ENCODE data around the gene AKR1C1. TPM values are rescaled to one million over a fixed set of nuclear protein-coding genes. Genes with fewer than 3 reads are reported as not detected.
"Not testable (repeated sequence)": the region's sequence is repeated elsewhere in the genome, so short reads cannot be mapped to it uniquely, and the experiment has no call there.

Gene AKR1C1
- total RNA-seq, 1 experiment from 2014 or later = 10.2 TPM

DNA sequence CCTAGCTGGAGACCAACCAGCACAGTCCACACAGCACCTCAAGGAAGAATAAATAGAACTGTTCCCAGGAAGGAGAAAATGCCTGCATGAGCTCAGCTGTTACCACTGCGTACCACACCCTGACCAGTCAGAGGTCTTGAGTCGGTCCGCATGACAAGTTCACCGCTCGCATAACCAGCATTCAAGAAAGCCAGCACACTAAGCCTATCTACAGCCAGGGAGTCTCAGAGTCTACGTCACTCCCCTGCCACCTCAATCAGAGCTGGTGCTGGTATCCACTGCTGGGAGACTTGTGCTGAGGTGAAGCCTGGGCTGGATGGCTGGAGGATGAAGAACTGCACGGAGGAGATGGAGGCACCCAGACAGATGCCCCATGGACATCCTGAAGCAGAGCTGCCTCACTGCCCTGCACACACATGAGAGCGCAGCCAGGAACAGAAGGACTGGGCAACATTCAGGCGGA, 19.6 kb downstream of the AKR1C1 start:
- H3K36me3 Mint-ChIP-seq (ENCODE audit: insufficient read depth, unreplicated experiment) = peaks cover 3% of the 10 kb centered on the region
- TF ChIP-seq, protein P1, sequence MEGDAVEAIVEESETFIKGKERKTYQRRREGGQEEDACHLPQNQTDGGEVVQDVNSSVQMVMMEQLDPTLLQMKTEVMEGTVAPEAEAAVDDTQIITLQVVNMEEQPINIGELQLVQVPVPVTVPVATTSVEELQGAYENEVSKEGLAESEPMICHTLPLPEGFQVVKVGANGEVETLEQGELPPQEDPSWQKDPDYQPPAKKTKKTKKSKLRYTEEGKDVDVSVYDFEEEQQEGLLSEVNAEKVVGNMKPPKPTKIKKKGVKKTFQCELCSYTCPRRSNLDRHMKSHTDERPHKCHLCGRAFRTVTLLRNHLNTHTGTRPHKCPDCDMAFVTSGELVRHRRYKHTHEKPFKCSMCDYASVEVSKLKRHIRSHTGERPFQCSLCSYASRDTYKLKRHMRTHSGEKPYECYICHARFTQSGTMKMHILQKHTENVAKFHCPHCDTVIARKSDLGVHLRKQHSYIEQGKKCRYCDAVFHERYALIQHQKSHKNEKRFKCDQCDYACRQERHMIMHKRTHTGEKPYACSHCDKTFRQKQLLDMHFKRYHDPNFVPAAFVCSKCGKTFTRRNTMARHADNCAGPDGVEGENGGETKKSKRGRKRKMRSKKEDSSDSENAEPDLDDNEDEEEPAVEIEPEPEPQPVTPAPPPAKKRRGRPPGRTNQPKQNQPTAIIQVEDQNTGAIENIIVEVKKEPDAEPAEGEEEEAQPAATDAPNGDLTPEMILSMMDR (IDR thresholded peaks at IDR 0.05; ENCODE audit: unreplicated experiment) = no peak
- no peak for DNase-seq

DNA sequence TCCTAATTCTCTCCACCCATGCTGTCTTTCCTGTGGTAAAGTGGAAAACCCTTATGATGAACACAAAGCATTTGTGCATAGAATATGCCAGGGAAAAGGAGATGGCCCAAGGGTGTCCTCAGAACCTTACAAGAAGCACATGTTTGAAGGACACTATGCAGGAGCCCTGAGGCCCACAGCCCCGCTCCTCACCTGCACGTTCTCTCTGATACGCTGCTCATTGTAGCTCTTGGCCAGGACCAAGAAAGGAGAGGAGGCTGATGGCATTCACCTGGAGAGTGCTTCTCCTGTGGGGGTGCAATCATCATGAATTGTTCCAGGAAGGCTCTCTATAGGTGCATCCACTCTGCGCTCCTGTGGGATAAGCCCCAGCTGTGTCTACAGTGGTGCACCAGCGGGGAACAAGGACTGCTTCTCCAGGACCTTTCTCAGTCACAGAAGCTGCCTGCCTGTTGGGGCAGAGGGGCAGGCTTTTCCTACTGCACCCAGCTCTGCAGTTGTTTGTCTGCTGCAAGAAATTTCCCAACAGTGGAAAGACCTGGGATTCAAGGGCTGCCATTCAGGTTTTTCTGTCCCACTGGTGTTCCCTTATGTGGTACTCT, 20.5 kb downstream of the AKR1C1 start:
- Mint-ChIP-seq H3K4me3 (ENCODE audit: low read depth, unreplicated experiment) (no peak overlapping the region), H3K9me3 (ENCODE audit: low read depth, unreplicated experiment) (no peaks in the 10 kb centered on the region), H3K27ac (ENCODE audit: unreplicated experiment) (no peak overlapping the region), H3K27me3 (ENCODE audit: unreplicated experiment) (no peaks in the 10 kb centered on the region), H3K36me3 (ENCODE audit: insufficient read depth, unreplicated experiment) (peaks cover 3% of the 10 kb centered on the region), H3K4me1 (ENCODE audit: low read depth, unreplicated experiment) (peaks cover 24% of the 10 kb centered on the region)
- DNase-seq = no peak
- intact Hi-C loops (cut with micrococcal nuclease; ENCODE audit: unreplicated experiment) = no loop called here
- TF ChIP-seq, protein P1 (IDR thresholded peaks at IDR 0.05; ENCODE audit: unreplicated experiment) = no peak
- CTCF ChIA-PET = interaction anchor here (1.6 kb wide), 1 partner anchor 134 kb away, joined by 4 read pairs; no protein-coding TSS in a partner anchor
- no TSS peak for BruUV-seq (replicated peaks)

More for the DNA sequence above, 19.6 kb downstream of the AKR1C1 start:
- Mint-ChIP-seq H3K9me3 (ENCODE audit: low read depth, unreplicated experiment) (no peaks in the 10 kb centered on the region), H3K27me3 (ENCODE audit: unreplicated experiment) (no peaks in the 10 kb centered on the region), H3K4me3 (ENCODE audit: low read depth, unreplicated experiment) (no peak overlapping the region), H3K4me1 (ENCODE audit: low read depth, unreplicated experiment) (peaks cover 24% of the 10 kb centered on the region), H3K27ac (ENCODE audit: unreplicated experiment) (no peak overlapping the region)
- BruUV-seq (replicated peaks) = no TSS peak
- CTCF ChIA-PET = interaction anchor here (1.9 to 2.1 kb wide), 3 partner anchors 112 to 133 kb away, joined by 6 to 19 read pairs (median 8); partner anchors contain the start of gene AKR1C3
- intact Hi-C loops (cut with micrococcal nuclease; ENCODE audit: unreplicated experiment) = loop anchor here (1.0 kb wide), 1 partner anchor 133 kb away; no protein-coding TSS in a partner anchor

DNA sequence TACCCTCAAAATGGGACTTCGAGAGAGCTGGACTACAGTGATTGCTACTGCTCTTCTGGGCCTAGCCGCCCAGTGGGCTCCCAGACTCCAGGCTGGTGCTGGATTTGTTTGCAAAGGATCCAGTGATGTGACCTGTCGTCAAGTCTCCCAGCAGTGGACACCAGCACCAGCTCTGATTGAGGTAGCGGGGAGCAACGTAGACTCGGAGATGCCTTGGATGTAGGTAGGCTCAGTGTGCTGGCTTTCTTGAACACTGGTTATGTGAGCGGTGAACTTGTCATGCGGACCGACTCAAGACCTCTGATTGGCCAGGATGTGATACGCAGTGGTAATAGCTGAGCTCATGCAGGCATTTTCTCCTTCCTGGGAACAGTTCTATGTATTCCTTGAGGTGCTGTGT, 21.0 kb downstream of the AKR1C1 start:
- Mint-ChIP-seq H3K4me1 (ENCODE audit: low read depth, unreplicated experiment) (peaks cover 24% of the 10 kb centered on the region), H3K27ac (ENCODE audit: unreplicated experiment) (no peak overlapping the region), H3K36me3 (ENCODE audit: insufficient read depth, unreplicated experiment) (peaks cover 3% of the 10 kb centered on the region), H3K4me3 (ENCODE audit: low read depth, unreplicated experiment) (no peak overlapping the region), H3K9me3 (ENCODE audit: low read depth, unreplicated experiment) (no peaks in the 10 kb centered on the region), H3K27me3 (ENCODE audit: unreplicated experiment) (no peaks in the 10 kb centered on the region)
- no TSS peak for BruUV-seq (replicated peaks)
- DNase-seq = no peak
- intact Hi-C loops (cut with micrococcal nuclease; ENCODE audit: unreplicated experiment) = no loop called here
- CTCF ChIA-PET = interaction anchor here (1.2 to 1.6 kb wide), 2 partner anchors 134 to 137 kb away, joined by 4 read pairs; no protein-coding TSS in a partner anchor
- TF ChIP-seq, protein P1 (IDR thresholded peaks at IDR 0.05; ENCODE audit: unreplicated experiment) = no peak

DNA sequence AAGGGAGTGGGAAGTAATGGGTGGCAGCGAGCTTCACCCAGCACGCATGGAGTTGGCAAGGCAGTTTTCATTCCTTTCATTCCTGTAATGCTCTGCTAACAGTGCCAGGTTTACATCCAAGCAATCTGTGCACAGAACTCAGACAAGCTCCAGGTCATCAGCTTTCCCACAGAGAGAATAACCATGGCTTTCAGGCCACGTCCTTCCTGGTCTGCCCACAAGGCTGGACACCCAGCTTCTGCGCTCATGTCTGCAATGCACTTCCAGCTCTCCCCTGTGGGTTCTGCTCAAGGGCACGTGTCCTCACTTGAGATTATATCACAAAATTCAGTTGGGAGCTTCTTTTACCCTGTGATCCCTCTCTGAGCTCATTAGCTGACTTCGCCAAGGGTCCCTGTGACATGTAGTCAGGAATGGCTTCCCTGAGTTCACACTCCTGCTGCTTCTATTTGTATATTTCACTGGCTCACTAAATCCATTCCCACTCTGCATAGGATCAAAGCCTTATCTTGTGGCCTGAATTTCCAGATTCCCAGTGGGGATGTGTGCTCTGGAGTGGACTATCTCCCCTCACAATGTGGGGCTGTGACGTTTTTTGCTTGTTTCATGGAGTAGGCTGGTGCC, 21.9 kb downstream of the AKR1C1 start:
- intact Hi-C loops (cut with micrococcal nuclease; ENCODE audit: unreplicated experiment) = no loop called here
- Mint-ChIP-seq H3K4me3 (ENCODE audit: low read depth, unreplicated experiment) (no peak overlapping the region), H3K27me3 (ENCODE audit: unreplicated experiment) (no peaks in the 10 kb centered on the region), H3K27ac (ENCODE audit: unreplicated experiment) (no peak overlapping the region), H3K4me1 (ENCODE audit: low read depth, unreplicated experiment) (peaks cover 24% of the 10 kb centered on the region), H3K36me3 (ENCODE audit: insufficient read depth, unreplicated experiment) (peaks cover 3% of the 10 kb centered on the region), H3K9me3 (ENCODE audit: low read depth, unreplicated experiment) (no peaks in the 10 kb centered on the region)
- TF ChIP-seq, protein P1 (IDR thresholded peaks at IDR 0.05; ENCODE audit: unreplicated experiment) = no peak
- no TSS peak for BruUV-seq (replicated peaks)
- CTCF ChIA-PET = interaction anchor here (0.6 to 1.6 kb wide), 3 partner anchors 135 to 993 kb away, joined by 3 to 4 read pairs (median 4); no protein-coding TSS in a partner anchor
- no peak for DNase-seq

DNA sequence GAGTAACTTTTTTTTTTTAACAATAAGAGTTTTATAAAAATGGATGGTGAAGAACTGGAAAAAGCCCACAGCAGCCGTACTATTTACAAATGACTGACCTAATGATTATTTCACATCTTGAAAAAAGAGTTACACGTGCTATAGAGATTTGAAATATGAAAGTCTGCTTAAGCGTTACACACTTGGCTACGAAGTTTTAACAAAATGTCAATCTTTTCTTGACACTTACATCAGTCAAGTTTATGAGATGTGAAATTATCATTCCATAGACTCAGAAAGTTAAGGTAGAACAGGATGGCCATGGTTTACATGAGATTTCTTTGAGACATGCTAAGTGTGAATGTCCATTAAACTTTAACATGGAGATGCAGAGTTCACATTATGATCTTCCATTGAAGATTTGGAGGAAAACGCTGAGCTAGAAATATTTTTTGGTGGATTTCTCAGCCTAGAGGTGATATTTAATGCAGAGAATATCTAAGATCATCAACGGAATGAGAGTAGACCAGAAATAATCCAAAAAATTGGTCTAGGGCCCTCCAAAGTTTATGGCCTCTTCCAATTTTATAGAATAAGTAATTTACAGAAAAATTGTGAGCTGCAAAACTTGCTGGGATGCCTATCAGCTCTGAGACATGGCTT, 24.9 kb downstream of the AKR1C1 start:
- H3K36me3 Mint-ChIP-seq (ENCODE audit: insufficient read depth, unreplicated experiment); BruUV-seq (replicated peaks); DNase-seq; H3K9me3 Mint-ChIP-seq (ENCODE audit: low read depth, unreplicated experiment); CTCF ChIA-PET; H3K4me3 Mint-ChIP-seq (ENCODE audit: low read depth, unreplicated experiment); H3K27ac Mint-ChIP-seq (ENCODE audit: unreplicated experiment); intact Hi-C loops (cut with micrococcal nuclease; ENCODE audit: unreplicated experiment); H3K27me3 Mint-ChIP-seq (ENCODE audit: unreplicated experiment); H3K4me1 Mint-ChIP-seq (ENCODE audit: low read depth, unreplicated experiment): not testable (repeated sequence)
